Stimulated activated CD8-positive, alpha-beta memory T cell treated with anti-CD3 and anti-CD28 coated beads, Interleukin-2, amount 100 ng/mL, for 1 hour (primary cell): Measurements from ENCODE around the gene SLC51B.
"Not testable (repeated sequence)": the region's sequence is repeated elsewhere in the genome, so short reads cannot be mapped to it uniquely, and the experiment has no call there.

Experiments
- DNase-seq, 2 donors: peaks; one replicate each; pipeline ENCODE4 v3.0.0-alpha.2; 2020; ENCODE audit warnings: low read depth in 2 of 2

Gene SLC51B

DNA sequence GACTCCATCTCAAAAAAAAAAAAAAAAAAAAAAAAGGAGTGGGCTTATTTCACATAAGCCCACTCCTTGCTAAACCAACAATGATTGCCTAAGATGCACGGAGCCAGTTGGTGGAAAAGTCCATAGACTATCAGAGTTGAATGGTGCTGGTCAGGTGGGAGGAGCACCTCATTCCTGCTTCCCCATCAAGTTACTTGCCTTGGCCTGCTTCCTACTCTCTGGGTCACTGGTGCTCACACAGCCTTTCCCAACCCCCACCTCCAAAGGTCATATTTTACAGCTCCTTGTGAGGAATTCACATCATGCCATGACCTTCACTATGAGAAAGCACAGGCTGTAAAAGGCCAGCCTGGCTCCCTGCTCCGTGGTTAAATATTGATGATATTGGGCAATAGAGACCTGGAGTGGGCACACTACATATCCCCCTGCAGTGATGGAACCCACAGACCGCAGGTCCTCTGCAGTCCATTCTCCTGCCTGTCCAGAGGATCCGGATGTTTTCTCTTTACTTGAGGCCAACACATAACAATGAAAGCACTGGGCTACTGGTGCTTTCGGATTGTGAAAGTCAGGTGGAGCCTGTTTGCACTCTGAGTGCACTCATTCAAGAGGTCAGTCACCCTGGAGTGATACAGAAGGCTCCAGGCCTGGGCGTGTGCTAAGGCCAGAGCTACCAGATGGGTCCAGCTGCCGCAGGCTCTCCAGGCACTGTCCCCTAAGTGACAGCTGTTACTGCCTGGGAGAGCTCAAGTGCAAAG, at the start of gene SLC51B:
Gene SLC51B, plus strand, starts transcription at position 664 of the 758 bp plus-strand sequence. CDS start 4,618 bp downstream, outside the sequence.
- DNase-seq = no peak

DNA sequence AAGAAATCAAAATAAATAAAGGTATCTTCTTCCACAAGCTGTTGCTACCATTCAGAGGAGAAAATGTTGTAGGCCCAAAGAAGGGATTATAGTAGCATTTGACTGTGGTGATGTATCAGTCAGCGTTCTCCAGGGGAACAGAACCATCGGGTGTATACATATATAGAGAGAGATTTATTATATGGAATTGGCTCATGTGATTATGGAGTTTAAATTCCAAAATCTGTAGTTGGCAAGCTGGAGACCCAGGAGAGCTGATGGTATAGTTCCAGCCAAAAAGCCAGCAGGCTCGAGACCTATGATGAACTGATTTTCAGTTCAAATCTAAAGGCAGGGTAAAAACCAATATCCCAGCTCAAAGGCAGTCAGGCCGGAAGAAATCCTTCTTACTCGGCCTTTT, 48.1 kb upstream of the SLC51B start:
- DNase-seq = no peak

DNA sequence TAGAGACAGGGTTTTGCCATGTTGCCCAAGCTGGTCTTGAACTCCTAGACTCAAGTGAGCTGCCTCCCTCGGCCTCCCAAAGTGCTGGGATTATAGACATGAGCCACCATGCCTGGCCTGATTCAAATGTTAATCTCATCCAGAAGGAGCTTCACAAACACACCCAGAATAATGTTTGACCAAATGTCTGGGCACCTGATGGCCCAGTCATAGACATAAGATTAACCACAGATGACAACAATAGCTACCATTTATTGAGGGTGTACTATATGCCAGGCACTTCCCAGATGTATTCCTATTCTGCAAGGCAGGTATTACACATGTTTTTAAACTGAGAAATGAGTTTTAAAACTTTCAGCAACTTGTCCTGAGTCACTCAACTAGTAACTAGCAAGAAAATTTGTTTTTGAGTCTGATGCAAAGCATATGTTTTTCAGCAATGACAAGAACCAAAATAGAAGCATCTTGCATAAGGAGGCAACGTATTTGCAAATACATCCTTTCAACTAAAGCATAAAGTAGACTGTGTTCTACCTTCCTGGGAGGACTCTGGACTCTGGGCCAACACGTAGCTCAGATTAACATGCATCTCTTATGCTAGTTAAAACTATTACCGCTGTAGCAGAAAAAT, 47.3 kb upstream of the SLC51B start:
- DNase-seq = no peak

DNA sequence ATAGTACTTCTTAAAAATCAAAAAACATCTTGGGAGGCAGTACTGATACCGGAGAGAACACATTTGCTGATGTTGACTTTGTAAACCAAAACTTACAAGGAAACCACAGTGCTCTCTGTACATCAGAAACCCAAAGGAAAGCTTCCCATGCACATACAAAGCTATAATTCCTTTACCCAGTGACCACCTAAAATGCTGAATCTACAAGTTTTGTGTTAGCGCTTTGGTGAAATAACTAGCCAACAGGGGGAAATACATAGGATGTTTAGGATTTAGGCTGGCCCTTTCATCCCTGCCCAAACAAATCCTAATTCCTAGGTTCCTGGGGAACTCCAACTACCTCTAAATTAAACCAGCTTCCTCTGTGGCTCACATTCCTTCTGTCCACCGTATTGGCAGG, 40.2 kb upstream of the SLC51B start:
- DNase-seq = no peak

DNA sequence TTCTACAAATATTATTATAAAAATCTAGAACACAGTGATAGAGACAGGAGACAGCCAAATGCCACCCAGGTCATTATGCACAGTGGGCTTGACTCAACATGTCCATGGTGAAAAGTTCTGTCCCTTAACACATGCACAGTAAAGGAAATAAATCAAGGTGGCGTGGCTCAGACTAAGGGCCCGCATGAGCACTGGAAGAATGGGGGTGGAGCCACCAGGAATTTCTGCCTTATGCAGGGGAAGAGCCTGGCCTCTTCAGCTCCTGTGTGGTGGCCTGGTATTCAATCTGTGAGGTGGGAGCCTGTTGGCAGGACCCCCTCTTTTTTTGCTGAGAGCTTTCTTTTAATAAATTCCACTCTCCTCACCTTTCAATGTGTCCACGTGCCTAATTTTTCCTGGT, 38.3 kb upstream of the SLC51B start:
- no peak for DNase-seq

DNA sequence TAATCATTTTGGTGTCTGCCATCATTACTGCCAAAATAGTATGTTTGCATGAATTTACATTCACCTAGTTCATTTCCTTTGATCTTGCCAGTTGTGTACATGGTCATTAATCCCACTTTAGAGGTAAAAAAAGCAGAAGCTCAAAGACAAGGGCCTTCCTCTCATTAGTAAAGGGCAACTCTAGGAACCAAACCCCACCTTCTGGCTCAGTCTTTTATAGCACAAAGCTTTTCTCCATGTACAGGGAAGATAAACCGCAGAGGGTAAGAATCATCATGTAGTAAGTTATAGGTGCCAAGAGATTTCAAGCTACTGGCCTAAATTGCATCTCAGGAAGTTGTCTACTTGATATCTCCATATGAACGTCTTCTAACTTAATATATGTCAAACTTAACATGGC, 36.2 kb upstream of the SLC51B start:
- DNase-seq = no peak

DNA sequence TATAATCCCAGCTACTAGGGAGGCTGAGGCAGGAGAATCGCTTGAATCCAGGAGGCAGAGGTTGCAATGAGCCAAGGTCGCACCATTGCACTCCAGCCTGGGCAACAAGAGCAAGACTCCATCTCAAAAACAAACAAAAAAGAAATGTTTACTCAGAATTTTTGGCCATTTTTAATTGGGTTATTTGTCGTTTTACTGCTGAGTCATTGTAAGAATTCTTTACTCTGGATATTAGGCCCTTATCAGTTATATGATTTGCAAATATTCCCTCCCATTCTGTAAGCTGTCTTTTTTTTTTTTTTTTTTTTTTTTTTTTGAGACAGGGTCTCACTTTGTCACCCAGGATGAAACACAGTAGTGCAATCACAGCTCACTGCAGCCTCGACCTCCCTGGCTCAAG, 34.0 kb upstream of the SLC51B start:
- not testable (repeated sequence) for DNase-seq

DNA sequence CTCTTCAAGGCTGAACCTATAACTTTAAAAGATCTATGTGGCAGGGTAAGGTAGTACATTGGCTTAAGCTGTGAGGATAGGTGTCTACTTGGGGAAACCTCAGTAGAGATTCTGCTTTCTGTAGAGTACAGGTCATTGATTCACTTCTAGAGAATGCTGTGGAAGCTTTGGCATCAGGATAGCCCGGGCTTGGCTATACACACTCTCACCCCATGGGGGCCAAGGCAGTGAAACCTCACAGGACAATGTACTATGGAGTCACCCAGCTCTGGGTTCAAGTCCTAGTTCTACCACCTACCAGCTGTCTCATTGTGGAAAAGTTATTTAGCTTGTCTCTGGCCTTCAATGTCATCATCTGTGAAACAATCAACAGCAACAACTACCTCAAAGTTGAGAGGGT, 24.8 kb upstream of the SLC51B start:
- no peak for DNase-seq

DNA sequence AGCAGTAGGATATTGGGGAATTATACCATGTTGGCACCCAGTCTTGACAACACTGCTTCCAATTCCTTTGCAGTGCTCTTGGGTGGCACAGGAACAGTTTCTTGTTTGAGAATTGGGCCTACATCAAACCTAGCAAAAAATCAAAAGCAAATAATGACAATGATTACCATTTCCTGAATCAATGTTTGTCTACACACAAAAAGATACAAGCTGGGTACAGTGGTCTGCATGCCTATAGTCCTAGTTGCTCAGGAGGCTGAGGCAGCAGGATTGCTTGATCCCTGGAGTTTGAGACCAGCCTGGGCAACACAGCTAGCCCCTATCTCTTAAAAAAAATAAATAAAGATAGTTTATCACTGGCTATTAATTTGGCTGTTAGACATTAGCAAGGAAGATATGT, 23.7 kb upstream of the SLC51B start:
- DNase-seq = no peak

DNA sequence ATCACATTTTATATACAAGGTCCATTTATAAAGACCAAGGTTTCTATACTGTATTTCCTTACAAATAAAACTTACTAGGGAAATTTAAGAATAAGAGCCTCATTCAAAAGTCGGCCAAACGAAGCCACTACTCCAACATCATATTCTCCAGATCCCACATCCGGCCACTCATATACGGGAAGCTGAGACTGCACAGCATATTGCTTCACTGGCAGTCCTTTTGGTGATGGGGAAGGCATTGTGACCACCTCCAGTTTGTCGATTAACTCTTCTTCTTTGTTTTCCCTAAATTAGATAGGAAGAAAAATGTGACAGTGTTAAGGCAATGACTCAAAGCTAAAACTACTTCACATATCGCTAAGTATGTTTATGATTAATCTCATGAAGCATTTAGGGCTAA, 18.4 kb upstream of the SLC51B start:
- DNase-seq = no peak

DNA sequence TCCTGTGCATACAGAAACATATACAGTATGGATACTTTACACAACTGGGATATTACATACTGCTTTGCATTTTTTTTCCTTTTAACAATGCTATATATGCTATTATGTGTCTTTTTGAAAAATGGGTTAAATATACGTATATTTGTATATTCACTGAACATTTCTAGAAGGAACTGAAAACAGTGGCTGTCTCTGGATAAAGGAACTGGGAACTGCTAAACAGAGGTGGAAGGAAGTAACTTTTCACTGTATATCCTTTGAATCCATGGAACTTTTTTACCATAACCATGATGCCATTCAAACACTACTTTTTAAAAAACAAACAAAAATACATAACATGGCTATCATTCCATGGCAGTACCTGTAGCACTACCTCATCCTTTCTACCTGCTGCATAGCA, 17.6 kb upstream of the SLC51B start:
- no peak for DNase-seq

DNA sequence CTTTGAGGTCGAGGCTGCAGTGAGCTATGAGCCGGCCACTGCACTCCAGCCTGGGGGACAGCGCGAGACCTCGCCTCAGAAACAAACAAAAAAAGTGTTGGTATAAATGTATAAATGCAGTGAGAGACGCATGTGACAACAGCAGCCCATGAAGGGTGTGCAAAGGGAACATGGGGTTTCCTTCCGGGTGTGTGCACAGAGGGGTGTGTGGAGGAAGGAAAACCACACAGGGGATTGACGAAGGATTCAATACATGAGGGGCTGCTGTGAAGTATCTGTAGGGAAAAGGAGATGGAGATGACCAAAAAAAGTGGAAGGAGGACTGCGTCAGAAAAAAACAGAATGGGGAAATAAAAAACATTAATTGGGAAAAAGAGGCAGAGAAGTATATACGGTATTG, 16.8 kb upstream of the SLC51B start:
- DNase-seq = no peak

DNA sequence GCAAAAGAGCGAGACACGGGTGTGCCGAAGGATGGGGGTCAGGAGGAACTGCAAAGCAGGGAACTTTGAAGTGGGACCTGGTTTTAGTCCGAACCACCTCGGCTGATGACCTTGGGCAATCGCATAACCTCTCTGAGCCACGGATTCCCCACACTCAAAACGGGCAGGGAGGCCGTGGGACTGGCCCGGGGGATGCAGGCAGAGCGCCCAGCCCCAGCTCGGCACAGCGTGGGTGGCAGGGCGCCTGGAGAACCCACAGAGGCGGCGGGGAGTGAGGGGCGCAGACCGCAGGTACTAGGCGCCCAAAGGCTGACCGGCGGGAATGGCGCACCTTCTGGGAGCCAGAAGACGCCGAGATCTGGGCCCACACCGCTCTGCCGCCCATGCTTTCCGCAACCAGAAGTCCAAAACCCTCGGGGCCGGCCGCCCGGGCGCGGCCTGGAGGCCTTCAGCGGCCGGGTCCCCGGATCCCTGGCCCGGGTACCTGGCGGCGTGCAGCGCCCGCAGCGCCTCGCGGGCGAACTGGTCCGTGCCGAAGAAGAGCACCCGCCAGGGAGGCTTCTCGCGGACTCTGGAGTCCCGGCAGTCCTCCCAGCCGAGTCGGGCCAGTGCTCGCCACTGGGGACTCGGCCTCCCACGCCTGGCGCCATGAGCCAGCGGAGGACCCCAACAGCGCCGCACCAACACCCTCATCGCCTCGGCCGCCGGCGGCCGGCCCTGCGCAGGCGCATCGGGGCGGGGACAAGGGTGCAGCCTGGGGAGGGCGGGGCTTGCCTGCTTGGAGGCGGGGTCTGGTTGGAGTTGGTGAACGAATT, 16.1 kb upstream of the SLC51B start, which contains the start of gene MTFMT:
Gene MTFMT, minus strand, starts transcription at position 719 of the 815 bp plus-strand sequence. Its CDS starts 26 bp downstream, at position 693.
- peak; percentile 89 to 91 for DNase-seq

DNA sequence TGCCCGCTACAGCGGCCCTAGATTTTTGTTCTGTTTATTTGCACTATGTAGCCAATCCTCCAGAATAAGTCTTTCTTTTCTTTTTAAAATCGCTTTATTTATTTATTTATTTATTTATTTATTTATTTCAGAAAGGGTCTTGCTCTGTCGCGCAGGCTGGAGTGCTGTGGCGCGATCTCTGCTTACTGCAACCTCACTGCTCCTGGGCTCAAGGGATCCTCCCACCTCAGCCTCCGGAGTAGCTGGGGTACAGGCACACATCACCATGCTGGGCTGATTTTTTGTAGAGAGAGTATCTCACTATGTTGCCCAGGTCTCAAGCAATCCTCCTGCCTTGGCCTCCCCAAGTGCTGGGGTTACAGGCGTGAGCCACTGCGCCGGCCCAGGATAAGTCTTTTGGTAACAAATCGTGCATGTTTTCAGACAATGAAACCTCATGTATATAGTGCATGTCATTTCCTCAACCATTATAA, 15.4 kb upstream of the SLC51B start:
- DNase-seq = no peak

DNA sequence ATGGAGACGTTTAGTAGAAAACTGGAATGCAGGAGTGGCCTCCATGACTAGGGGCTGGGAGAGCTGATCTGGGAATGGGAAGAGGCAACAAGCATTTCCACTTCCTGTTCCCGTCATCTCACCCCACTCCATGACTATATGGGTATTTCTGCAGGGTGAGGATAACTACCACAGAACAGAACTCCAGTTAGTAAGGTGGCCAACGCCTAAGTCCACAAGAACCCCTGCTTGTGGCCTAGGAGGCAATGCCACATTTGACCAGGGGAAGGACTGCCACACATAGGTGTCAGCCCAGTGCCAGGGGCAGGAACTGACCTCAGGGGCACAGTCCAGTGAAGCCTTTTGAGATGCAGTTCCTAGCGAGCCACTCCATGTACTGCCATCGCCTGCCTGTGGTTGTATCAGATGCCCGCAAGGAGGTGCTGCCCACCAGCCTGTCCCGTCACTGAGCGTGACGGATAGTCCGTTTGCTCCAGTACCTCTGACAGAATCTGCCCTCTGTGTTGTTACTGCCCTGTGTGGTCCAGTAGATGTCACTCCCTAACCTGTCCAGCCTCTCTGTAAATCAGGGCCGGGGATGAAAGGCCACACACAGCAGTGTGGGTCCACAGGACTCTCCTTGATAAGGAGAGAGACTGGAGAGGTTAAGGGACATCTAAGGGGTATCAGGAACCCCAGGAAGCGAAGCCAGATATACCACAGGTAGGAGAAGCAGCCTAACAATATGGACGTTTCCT, 12.2 kb upstream of the SLC51B start:
- no peak for DNase-seq

DNA sequence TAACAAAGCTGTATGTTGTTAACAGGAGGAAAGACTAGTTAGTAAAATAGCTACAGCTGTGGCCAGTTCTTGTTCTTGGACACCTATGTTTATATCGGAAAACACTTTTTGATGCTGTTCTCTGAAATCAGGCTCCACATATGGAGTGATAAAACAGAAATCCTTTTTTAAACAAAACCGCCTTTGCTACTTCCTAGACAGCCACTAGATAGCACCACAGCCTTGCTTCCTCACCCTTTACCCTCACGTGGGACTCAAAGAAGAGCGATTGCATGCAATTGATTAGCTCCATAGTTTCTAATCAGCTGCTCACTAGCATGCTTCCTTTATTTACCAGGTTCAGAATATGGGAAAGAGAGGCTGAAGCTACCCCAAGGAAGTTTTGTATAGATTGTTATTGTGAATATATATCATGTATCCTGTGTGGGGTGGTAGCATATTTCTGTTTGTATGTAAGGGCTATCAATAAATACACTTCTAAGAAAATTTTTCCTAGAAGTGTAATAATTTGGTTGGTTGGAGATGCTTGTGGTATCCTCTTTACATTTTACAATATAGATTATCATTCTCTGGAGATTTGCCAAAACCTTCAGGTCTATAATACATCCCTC, 11.4 kb upstream of the SLC51B start:
- DNase-seq = no peak

DNA sequence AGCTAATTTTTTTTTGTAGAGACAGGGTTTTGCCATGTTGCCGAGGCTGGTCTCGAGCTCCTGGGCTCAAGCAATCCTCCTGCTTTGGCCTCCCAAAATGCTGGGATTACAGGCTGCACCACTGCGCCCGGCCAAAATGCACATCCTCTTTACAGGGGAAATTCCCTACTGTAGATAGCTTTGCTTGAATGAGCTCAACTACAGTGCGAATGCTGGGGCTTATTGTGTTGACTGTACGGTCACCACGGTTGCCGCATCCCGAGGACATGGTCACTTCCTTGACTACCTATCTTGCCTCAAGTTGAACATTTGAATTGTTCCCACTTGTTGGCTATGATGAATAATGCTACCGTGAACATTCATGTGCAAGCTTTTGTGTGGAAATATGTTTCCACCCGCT, 10.5 kb upstream of the SLC51B start:
- DNase-seq = no peak

DNA sequence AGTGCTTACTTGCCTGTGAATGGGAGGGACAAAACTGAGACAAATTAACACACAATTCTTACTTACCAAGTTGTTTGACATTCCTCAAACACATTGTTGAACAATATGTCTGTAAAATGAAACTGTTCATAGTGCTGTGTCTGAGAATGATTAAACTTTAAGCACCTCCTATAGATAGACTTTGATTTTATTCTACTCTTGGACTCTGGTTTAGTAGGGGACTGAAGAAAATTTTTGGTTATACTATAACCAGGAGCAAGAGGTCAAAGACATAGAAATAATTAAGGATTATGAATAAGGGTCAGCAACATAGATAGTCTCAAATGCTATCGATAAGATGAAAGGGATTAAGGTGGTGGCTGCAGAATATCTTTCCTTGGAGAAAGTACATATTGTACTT, 7.9 kb upstream of the SLC51B start:
- no peak for DNase-seq

DNA sequence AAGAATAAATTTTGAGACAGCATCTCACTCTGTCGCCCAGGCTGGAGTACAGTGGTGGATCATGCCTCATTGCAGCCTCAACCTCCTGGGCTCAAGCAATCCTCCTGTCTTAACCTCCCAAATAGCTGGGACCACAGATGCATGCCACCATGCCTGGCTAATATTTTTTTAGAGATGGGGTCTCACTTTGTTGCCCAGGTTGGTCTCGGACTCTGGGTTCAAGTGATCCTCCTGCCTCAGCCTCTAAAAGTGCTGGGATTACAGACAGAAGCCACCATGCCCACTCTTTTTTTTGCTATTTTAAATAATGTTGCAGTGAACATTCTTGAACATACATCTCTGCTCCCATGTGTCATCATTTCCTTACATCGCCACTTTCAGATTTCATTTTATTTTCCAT, 6.8 kb upstream of the SLC51B start:
- no peak for DNase-seq

DNA sequence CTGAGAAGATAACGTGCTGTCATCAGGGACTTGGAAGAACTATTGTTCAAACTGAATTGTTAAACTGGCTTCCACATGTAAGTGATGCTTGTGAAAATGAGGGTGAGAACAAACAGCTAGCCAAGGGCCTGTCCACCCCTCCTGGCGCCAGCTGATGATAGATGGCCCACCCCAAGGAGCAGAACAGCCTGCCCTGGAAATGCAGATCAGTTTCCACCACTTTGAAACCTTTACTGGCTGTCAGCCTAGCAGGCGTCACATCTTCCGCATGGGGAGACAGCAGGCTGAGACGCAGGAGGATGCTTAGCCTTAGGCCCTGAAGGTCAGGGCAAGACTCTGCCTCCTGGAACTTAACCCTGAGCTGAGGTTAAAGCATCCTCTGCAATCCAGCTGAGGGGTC, 6.4 kb upstream of the SLC51B start:
- no peak for DNase-seq

DNA sequence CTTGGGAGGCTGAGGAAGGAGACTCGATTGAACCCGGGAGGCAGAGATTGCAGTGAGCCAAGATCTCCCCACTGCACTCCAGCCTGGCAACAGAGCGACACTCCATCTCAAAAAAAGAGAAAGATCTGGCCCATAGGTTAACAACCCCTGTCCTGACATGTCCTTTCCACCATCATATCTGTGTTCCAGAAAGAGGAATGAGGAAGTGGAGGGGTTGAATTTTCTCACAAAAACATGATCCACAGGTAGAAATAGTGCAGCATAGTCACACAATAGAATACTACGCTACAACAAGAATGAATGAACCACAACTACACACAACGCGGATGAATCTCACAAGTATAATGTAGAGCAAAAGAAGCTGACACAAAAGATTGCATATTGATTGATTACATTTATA, 4.7 kb upstream of the SLC51B start:
- DNase-seq = no peak
